SK-N-SH treated with all-trans-retinoic acid at 6 μM for 48 hours (cell line): ENCODE data around the gene IFT81.

ENCODE experiments used
- GLIS3 ChIP-seq: fragments of 250-450 bp; sonication (Bioruptor Pico); IDR thresholded peaks from 2 replicates; pipeline ENCODE4 v1.5.0; 2020; ENCODE audit warnings: mild to moderate bottlenecking, moderate library complexity
- OSR1 ChIP-seq: fragments of 250-450 bp; sonication (Bioruptor Pico); IDR thresholded peaks from 2 replicates; pipeline ENCODE4 v1.8.0; 2022; ENCODE audit warnings: moderate library complexity, mild to moderate bottlenecking, inconsistent platforms
- PATZ1 ChIP-seq: fragments of 250-450 bp; sonication (Bioruptor Pico); IDR thresholded peaks from 2 replicates; pipeline ENCODE4 v1.8.0; 2020; ENCODE audit warnings: mild to moderate bottlenecking, moderate library complexity, borderline replicate concordance
- POU6F1 ChIP-seq: fragments of 250-450 bp; sonication (Bioruptor Pico); IDR thresholded peaks from 2 replicates; pipeline ENCODE4 v1.8.0; 2021; ENCODE audit warnings: low read depth, mild to moderate bottlenecking, moderate library complexity, borderline replicate concordance
- PPARA ChIP-seq: fragments of 250-450 bp; sonication (Bioruptor Pico); IDR thresholded peaks from 2 replicates; pipeline ENCODE4 v1.5.0; 2020; ENCODE audit warnings: mild to moderate bottlenecking, borderline replicate concordance
- RARB ChIP-seq: fragments of 250-450 bp; sonication (Bioruptor Pico); IDR thresholded peaks from 2 replicates; pipeline ENCODE4 v1.8.0; 2021; ENCODE audit warnings: mild to moderate bottlenecking, moderate library complexity
- TOX ChIP-seq: fragments of 250-450 bp; sonication (Bioruptor Pico); IDR thresholded peaks from 2 replicates; pipeline ENCODE4 v1.8.0; 2021; ENCODE audit warnings: mild to moderate bottlenecking, moderate library complexity, borderline replicate concordance
- ZFP3 ChIP-seq: fragments of 250-450 bp; sonication (Bioruptor Pico); IDR thresholded peaks from 2 replicates; pipeline ENCODE4 v1.5.0; 2020; ENCODE audit warnings: mild to moderate bottlenecking, moderate library complexity
- ZFP30 ChIP-seq: fragments of 450-650 bp; formaldehyde crosslinking; IDR thresholded peaks from 2 replicates; pipeline ENCODE4 v1.5.0; 2022; ENCODE audit warnings: mild to moderate bottlenecking, moderate library complexity
- ZNF70 ChIP-seq: fragments of 450-650 bp; formaldehyde crosslinking; IDR thresholded peaks from 2 replicates; pipeline ENCODE4 v1.5.0; 2020; ENCODE audit warnings: mild to moderate bottlenecking, moderate library complexity

- no peak for TF ChIP-seq POU6F1
- TF ChIP-seq OSR1 (CRISPR knock-in tag) = no peak
- TF ChIP-seq PPARA (CRISPR knock-in tag) = no peak
- no peak for TF ChIP-seq RARB (CRISPR knock-in tag)
- TF ChIP-seq PATZ1 (CRISPR knock-in tag) = peak; percentile 35; the same call in 1 of the 2 replicates
- no peak for TF ChIP-seq ZNF70 (CRISPR knock-in tag)
- TF ChIP-seq TOX (CRISPR knock-in tag) = no peak
- no peak for TF ChIP-seq ZFP3 (CRISPR knock-in tag)
- TF ChIP-seq ZFP30 (CRISPR knock-in tag) = no peak
- TF ChIP-seq GLIS3 (CRISPR knock-in tag) = no peak
These were observed 97.9 kb downstream of the IFT81 start for GRCh38 chr12:110222027-110222426.
